Heart right ventricle (tissue), 16 donors: ENCODE results near the gene SLC23A2. TPM values are rescaled to one million over a fixed set of nuclear protein-coding genes. Genes with fewer than 3 reads are reported as not detected.
"Not testable (repeated sequence)": the region's sequence is repeated elsewhere in the genome, so short reads cannot be mapped to it uniquely, and the experiment has no call there.

Experiments used
- ATAC-seq, 8 donors: fragments of 200-7000 bp; cut with Tn5 transposase; one replicate each; pipeline ENCODE4 v1.9.1; 2020; ENCODE audit warnings: mild to moderate bottlenecking in 8 of 8, moderate library complexity in 8 of 8, moderate number of reproducible peaks in 1 of 8
- DNase-seq, 2 donors: peaks; one replicate each; pipeline ENCODE4 v3.0.0-alpha.2; 2020
- H3K27ac ChIP-seq, 10 donors: fragments of 200-600 bp; sonication (generic) in 2 of 10; one replicate each; pipeline versions ENCODE4 v1.5.0 to v1.8.0; 2020 to 2022; ENCODE audit warnings: mild to moderate bottlenecking in 3 of 10
- H3K27me3 ChIP-seq, 7 donors: fragments of 200-600 bp; one replicate each; pipeline ENCODE4 v1.8.0; 2021 to 2022; ENCODE audit warnings: mild to moderate bottlenecking in 2 of 7
- H3K36me3 ChIP-seq, 9 donors: fragments of 200-600 bp; sonication (generic) in 1 of 9; one replicate each; pipeline versions ENCODE4 v1.5.0 to v1.8.0; 2020 to 2022; ENCODE audit warnings: mild to moderate bottlenecking in 2 of 9
- H3K4me1 ChIP-seq, 9 donors: fragments of 200-600 bp; sonication (generic) in 1 of 9; one replicate each; pipeline versions ENCODE4 v1.5.0 to v1.8.0; 2020 to 2022; ENCODE audit warnings: mild to moderate bottlenecking in 4 of 9
- H3K4me3 ChIP-seq, 10 donors: fragments of 200-600 bp; sonication (generic) in 2 of 10; one replicate each; pipeline versions ENCODE4 v1.5.0 to v1.8.0; 2020 to 2022; ENCODE audit warnings: mild to moderate bottlenecking in 7 of 10, moderate library complexity in 2 of 10
- H3K9me3 ChIP-seq, 11 donors: fragments of 200-600 bp in 10 of 11; sonication (generic) in 2 of 11; one replicate each; pipeline versions ENCODE4 v1.5.0 to v1.8.0; 2013 to 2022; ENCODE audit warnings: mild to moderate bottlenecking in 2 of 11, control low read depth in 1 of 11, moderate library complexity in 1 of 11
- WGBS, 2 donors: extraction: QIAGEN DNeasy Blood & Tissue Kit; methylation state at CpG; one replicate each; pipeline ENCODE4 v1.1.7; 2013; ENCODE audit warnings: inconsistent platforms in 1 of 2; 5-methylcytosine and 5-hydroxymethylcytosine counted together
- intact Hi-C, 10 donors: fragments of 100-400 bp; cut with DNase I; formaldehyde crosslinking; loops; one replicate each; pipeline versions ENCODE4 v1.11.1 to v1.14.2; 2022
- polyA plus RNA-seq, 2 donors: library from polyadenylated mRNA; stranded (reverse); fragments of 200-250 nt; gene quantifications; one replicate each; pipeline ENCODE4 v1.2.3, GENCODE V29; 2013
- total RNA-seq, 10 donors: library from RNA; stranded (reverse); fragmentation: NEBNext Ultra II Directional in 3 of 10; extraction: Animal tissue kit (Norgen Biotek cat#: 25700) in 3 of 10; gene quantifications; one replicate each; pipeline versions ENCODE4 v1.2.1 to v1.2.4, GENCODE V29; 2021 to 2023
- TF ChIP-seq, protein P1 (sequence below), 9 donors: fragments of 200-600 bp; sonication (generic) in 2 of 9; IDR thresholded peaks; one replicate each; pipeline versions ENCODE4 v1.5.0 to v1.8.0; 2021 to 2022; ENCODE audit warnings: antibody characterized with exemption in 9 of 9, mild to moderate bottlenecking in 5 of 9, moderate library complexity in 1 of 9
- donor health status: Arrhythmogenic right ventricular cardiomyopathy.
- donor health status: ischemic (EF 13 %, LVEDD 7.1; RV severe dilation, severe dysfunction).
- donor health status: healthy with polysubstance abuse.
- donor health status: DM: no; HTN: yes; CAD: no.
- donor health status: DM: no; HTN: no; CAD: no.
- donor health status: ischemic (EF 25% LVEDD 6.9; RV normal size, moderate dysfunction).
- donor health status: ischemic (EF 25% LVEDD 5.7; RV mildly dilated, moderate dysfunction).
- donor health status: healthy.
- donor health status: DM: yes; HTN: yes; CAD: no.
- donor health status: Ischemic cardiomyopathy.
- donor health status: ischemic (EF 35%, LVEDD 5.7; RV mildly dilated, moderate dysfunction).
- donor health status: nonischemic (EF 11% LVEDD 7.7; RV severe dilation, severe dysfunction).
- donor health status: DM: yes; HTN: yes; CAD: no.
- donor health status: PGD.
- donor health status: ischemic (EF 29% LVEDD 5.4; RV normal size, mild dysfunction).
- donor health status: nonischemic (EF 23%, LVEDD 6.1; RV moderate dilation, normal function).

The SLC23A2 gene
- total and polyA plus RNA-seq, 12 donors, result 2.0 to 12.3 (median 6.9) TPM

DNA sequence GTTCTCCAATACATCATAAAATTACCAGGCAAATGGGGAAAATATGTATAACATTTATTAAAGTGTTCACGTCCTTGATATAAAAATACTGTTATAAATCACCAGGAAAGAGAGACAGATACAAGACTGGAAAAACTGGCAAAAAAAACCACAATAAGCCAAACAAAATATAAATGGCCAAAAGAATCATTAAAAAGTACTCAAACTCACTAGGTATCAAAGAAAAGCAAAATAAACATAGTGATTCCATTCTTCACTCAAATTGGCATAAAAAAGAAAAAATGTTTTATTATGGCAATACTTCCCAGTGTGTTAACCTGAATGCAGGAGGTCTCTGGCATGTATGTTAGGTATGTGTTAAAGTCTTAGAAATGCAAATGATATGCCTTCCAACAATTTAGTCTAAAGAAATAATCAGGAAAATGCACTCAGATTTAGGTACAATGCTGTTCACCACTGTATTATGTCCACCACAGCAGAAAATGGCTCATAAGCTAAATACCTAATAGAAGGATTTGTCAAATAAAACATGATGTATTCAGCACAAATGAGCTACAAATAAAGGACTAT lies 21.4 kb downstream of the SLC23A2 start:
- no peak for ATAC-seq
- Histone ChIP-seq H3K4me3 (no peak overlapping the region), H3K27me3 (no peaks in the 10 kb centered on the region), H3K27ac (no peak overlapping the region), H3K36me3 (no peaks in the 10 kb centered on the region), H3K9me3 (no peaks in the 10 kb centered on the region), H3K4me1 (peaks cover 0 to 16% (median 6%) of the 10 kb centered on the region in 9 donors)
- no peak for DNase-seq
- 87 to 96% methylated on average over 1 of the region's 1 CpG for WGBS, 2 donors
- intact Hi-C loops, result loop anchor here in 1 of 10 donors (10.0 kb wide), 1 partner anchor 125 kb away; no protein-coding TSS in a partner anchor
- TF ChIP-seq, protein P1, sequence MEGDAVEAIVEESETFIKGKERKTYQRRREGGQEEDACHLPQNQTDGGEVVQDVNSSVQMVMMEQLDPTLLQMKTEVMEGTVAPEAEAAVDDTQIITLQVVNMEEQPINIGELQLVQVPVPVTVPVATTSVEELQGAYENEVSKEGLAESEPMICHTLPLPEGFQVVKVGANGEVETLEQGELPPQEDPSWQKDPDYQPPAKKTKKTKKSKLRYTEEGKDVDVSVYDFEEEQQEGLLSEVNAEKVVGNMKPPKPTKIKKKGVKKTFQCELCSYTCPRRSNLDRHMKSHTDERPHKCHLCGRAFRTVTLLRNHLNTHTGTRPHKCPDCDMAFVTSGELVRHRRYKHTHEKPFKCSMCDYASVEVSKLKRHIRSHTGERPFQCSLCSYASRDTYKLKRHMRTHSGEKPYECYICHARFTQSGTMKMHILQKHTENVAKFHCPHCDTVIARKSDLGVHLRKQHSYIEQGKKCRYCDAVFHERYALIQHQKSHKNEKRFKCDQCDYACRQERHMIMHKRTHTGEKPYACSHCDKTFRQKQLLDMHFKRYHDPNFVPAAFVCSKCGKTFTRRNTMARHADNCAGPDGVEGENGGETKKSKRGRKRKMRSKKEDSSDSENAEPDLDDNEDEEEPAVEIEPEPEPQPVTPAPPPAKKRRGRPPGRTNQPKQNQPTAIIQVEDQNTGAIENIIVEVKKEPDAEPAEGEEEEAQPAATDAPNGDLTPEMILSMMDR (IDR thresholded peaks at IDR 0.05), result no peak

DNA sequence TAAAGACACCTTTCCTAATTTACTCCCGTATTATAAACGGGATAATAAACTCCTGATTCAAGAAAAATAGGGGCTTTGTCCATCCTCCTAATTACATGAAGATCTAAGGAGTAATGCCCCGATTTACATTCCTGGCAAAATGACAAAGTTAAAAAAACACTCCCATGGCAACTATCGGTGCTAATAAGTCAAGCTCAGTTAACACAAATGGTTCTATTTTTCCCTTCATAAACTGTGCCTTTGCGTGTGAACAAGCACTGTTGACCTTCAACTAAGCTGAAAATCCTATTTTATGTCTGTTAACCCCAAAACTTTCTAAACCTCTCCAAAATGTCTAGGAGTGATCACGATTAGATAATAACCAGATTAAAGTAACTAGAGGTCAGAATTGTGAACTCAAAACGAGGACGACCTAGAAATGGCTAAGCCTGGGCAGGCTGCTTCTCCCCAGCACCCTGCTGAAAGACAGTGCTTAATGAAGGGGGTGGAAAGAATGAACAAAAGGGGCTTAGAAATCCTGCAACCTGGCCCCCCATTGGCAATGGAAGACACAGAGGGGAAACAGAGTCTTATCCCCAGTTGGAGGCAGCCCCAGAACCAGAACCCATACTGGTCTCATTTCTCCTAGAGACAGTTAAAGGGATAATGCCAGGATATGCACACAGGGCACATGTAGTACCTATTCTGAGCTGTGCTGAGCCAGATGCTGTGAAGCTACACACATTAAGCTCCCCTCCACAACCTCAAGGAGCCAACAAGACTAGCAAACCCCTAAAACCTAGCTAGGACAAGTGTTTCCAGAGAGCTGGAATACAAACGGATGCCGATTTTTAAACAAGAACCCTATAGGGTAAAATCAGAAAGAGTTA lies 23.0 kb downstream of the SLC23A2 start:
- TF ChIP-seq, protein P1 (IDR thresholded peaks at IDR 0.05), result no peak
- DNase-seq (no peak), ATAC-seq (no peak)
- H3K36me3 ChIP-seq, result no peaks in the 10 kb centered on the region
- no peaks in the 10 kb centered on the region for H3K27me3 ChIP-seq
- H3K9me3 ChIP-seq, result no peaks in the 10 kb centered on the region
- 56% methylated on average over 10 of the region's 10 CpGs for WGBS, 2 donors
- H3K4me3 ChIP-seq, result no peak overlapping the region
- H3K4me1 ChIP-seq, result peaks cover 0 to 29% (median 14%) of the 10 kb centered on the region in 9 donors
- H3K27ac ChIP-seq, result no peak overlapping the region
- intact Hi-C loops, result loop anchor here in 1 of 10 donors (10.0 kb wide), 1 partner anchor 127 kb away; no protein-coding TSS in a partner anchor

DNA sequence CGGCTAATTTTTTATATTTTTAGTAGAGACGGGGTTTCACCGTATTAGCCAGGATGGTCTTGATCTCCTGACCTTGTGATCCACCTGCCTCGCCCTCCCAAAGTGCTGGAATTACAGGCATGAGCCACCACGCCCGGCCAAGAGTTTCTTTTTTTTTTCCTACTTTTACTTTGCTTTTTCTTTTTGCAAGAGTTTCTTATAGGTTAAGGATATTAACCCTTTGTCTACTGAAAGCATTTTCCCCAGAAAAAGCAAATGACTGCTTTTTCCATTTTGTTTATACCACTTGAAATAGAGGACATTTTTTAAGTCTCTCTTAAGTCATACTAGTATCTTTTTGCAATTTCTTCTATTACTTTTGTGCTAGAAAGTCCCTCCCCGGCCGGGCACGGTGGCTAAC lies 25.3 kb downstream of the SLC23A2 start:
- not testable (repeated sequence) for H3K27ac ChIP-seq, DNase-seq, H3K9me3 ChIP-seq, H3K27me3 ChIP-seq, ATAC-seq, H3K4me3 ChIP-seq, H3K36me3 ChIP-seq
- intact Hi-C loops, result loop anchor here in 1 of 10 donors (10.0 kb wide), 1 partner anchor 129 kb away; no protein-coding TSS in a partner anchor
- 93 to 94% methylated on average over 9 of the region's 9 CpGs for WGBS, 2 donors
- peaks cover 0 to 38% (median 22%) of the 10 kb centered on the region in 9 donors for H3K4me1 ChIP-seq

DNA sequence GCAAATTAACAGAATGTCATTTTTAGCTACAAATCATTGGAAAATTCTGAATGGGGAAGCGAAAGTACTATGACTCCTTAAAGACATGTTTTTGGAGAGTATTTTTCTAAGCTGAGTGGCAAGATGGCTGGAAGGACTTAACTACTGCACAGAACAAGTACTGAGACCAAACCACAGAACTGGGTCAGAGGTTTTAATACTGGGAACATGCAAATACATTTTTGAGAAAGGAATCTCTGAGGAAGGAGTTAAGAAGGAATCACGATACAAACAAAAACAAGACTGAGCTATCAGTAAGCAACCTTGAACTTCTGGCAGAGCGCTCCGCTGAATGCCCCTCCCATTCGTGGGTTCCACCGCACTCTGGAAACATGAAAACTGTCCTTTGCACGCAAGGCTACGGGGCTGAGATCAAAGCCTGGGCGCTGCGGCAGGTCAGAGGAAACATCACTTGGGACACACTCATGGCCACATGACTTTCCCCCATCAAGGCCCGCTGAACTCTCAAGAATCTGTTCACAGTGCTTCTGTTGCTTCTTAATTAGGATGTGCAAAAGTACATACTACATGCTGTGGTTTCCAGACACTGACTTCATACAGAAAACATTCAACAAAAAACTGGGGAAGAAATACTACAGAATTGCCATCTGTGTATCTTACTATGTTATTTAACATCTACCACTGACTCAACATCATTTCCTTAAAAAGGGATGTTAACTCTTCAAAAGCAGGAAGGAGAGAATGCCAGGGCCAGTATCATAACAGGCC lies 27.8 kb downstream of the SLC23A2 start:
- Histone ChIP-seq H3K4me3 (peak overlapping the region in 6 of 10 donors; percentile 5 to 41 (median 34)), H3K4me1 (peaks cover 0 to 35% (median 18%) of the 10 kb centered on the region in 9 donors), H3K27ac (peak overlapping the region in 8 of 10 donors; percentile 6 to 78 (median 45)), H3K27me3 (no peaks in the 10 kb centered on the region), H3K36me3 (peaks cover 0 to 24% (median 10%) of the 10 kb centered on the region in 9 donors), H3K9me3 (no peaks in the 10 kb centered on the region)
- TF ChIP-seq, protein P1 (IDR thresholded peaks at IDR 0.05), result no peak
- DNase-seq (peak; percentile 8 to 21), ATAC-seq (peak in 7 of 8 donors; percentile 25 to 65 (median 62))
- intact Hi-C loops, result loop anchor here in 1 of 10 donors (10.0 kb wide), 1 partner anchor 131 kb away; no protein-coding TSS in a partner anchor
- 29 to 53% methylated on average over 11 of the region's 11 CpGs for WGBS, 2 donors
